Large intestine (tissue), 3 donors: Measurements from ENCODE around the gene SMIM13. TPM values are rescaled to one million over a fixed set of nuclear protein-coding genes. Genes with fewer than 3 reads are reported as not detected.
A peak's percentile ranks its signal among the peaks of the same experiment; 100 is the strongest.

ENCODE experiments used
- DNase-seq, 2 donors: peaks; one replicate each; pipeline versions ENCODE4 v3.0.0 to v3.0.0-alpha.2; 2013
- H3K27ac ChIP-seq: one replicate; pipeline ENCODE4 v1.5.1; 2013; ENCODE audit warnings: low read length
- H3K27me3 ChIP-seq: 2 replicates; pipeline ENCODE4 v1.6.1; 2013; ENCODE audit warnings: low read length; ENCODE audit not compliant: control insufficient read depth, insufficient read depth
- H3K36me3 ChIP-seq: 2 replicates; pipeline ENCODE4 v1.6.1; 2013; ENCODE audit warnings: low read length; ENCODE audit not compliant: control insufficient read depth, insufficient read depth
- H3K4me1 ChIP-seq: one replicate; pipeline ENCODE4 v1.6.1; 2013; ENCODE audit warnings: low read length; ENCODE audit not compliant: control insufficient read depth, insufficient read depth
- H3K4me3 ChIP-seq: one replicate; pipeline ENCODE4 v1.5.1; 2013; ENCODE audit warnings: low read length
- H3K9me3 ChIP-seq: one replicate; pipeline ENCODE4 v1.6.1; 2013; ENCODE audit warnings: mild to moderate bottlenecking, low read depth, low read length, moderate library complexity; ENCODE audit not compliant: control insufficient read depth
- WGBS: methylation state at CpG from one replicate; pipeline ENCODE4 v1.1.5; 2013; ENCODE audit warnings: low lambda C conversion rate; ENCODE audit not compliant: insufficient coverage; 5-methylcytosine and 5-hydroxymethylcytosine counted together
- polyA plus RNA-seq: library from polyadenylated mRNA; unstranded; fragments of 120-200 nt; gene quantifications from one replicate; pipeline ENCODE4 v1.2.1, GENCODE V29; 2013

The SMIM13 gene
- polyA plus RNA-seq, 1 donor: 13.0 TPM

- Histone ChIP-seq H3K27ac (no peak overlapping the region), H3K9me3 (no peaks in the 10 kb centered on the region), H3K36me3 (peaks cover 18% of the 10 kb centered on the region), H3K4me3 (no peak overlapping the region), H3K4me1 (no peaks in the 10 kb centered on the region), H3K27me3 (no peaks in the 10 kb centered on the region)
- DNase-seq: no peak
- 100% methylated on average over 2 of the region's 3 CpGs for WGBS
These were observed 88.0 kb downstream of the SMIM13 start for GRCh38 chr6:11181478-11182136.

- H3K4me3 ChIP-seq: no peak overlapping the region
- H3K27ac ChIP-seq: no peak overlapping the region
- no peaks in the 10 kb centered on the region for H3K9me3 ChIP-seq
- no peaks in the 10 kb centered on the region for H3K4me1 ChIP-seq
- H3K36me3 ChIP-seq: peaks cover 35% of the 10 kb centered on the region
- DNase-seq: no peak
- H3K27me3 ChIP-seq: no peaks in the 10 kb centered on the region
- WGBS: 60% methylated on average over 1 of the region's 3 CpGs
These were observed 90.2 kb downstream of the SMIM13 start for GRCh38 chr6:11183761-11184362.

- H3K9me3 ChIP-seq: no peaks in the 10 kb centered on the region
- no peaks in the 10 kb centered on the region for H3K4me1 ChIP-seq
- H3K27ac ChIP-seq: no peak overlapping the region
- no peaks in the 10 kb centered on the region for H3K27me3 ChIP-seq
- WGBS: no CpG with 5 or more reads among the region's 17 CpGs
- no peak for DNase-seq
- H3K4me3 ChIP-seq: no peak overlapping the region
- peaks cover 49% of the 10 kb centered on the region for H3K36me3 ChIP-seq
These were observed 91.7 kb downstream of the SMIM13 start for GRCh38 chr6:11185204-11185842.

DNA sequence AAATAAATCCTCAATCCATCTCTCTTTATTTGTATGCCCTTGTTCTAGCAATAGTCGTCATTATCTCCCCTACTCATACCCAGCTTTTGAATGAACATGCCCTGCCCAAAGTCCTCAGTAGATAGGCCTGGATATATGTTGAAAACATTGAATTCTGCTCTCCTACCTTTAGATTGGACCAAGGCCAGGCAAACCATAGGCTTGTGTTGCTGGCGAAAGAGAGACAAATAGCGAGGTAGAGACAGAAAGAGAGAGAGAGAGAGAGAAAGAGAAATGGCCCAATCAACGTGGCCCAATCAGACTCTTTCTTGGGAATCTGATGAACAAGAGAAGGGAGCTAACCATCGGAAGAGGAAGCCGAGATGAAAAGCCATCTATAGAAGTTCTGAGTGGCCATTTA is 93.7 kb downstream of the SMIM13 start:
- no peaks in the 10 kb centered on the region for H3K9me3 ChIP-seq
- DNase-seq: no peak
- H3K27ac ChIP-seq: peak overlapping the region; percentile 53
- no peaks in the 10 kb centered on the region for H3K4me1 ChIP-seq
- 90% methylated on average over 2 of the region's 6 CpGs for WGBS
- H3K36me3 ChIP-seq: peaks cover 67% of the 10 kb centered on the region
- H3K27me3 ChIP-seq: no peaks in the 10 kb centered on the region
- no peak overlapping the region for H3K4me3 ChIP-seq

Other genes with a start within 250 kb of the SMIM13 start
- not detected for gene GCM2, start 211.8 kb upstream of the SMIM13 start, polyA plus RNA-seq
- gene SYCP2L, start 206.8 kb upstream of the SMIM13 start, polyA plus RNA-seq: 1.4 TPM
- 6.7 TPM for gene ELOVL2, start 49.5 kb upstream of the SMIM13 start, polyA plus RNA-seq
- gene ERVFRD-1, start 17.9 kb downstream of the SMIM13 start, polyA plus RNA-seq: 1.3 TPM
- 12.9 TPM for gene NEDD9, start 138.8 kb downstream of the SMIM13 start, polyA plus RNA-seq